Brain microvascular endothelial cell (primary cell): ENCODE data around the gene BCL2.

ENCODE experiments used
- DNase-seq: peaks from one replicate; pipeline ENCODE4 v3.0.0-alpha.2; 2020
- H3K27ac ChIP-seq: fragments of 250-450 bp; sonication (Bioruptor Pico); 2 replicates; pipeline ENCODE4 v1.5.1; 2020; ENCODE audit warnings: mild to moderate bottlenecking, moderate library complexity
- H3K27me3 ChIP-seq: fragments of 250-450 bp; sonication (Bioruptor Pico); replicated peaks from 2 replicates; pipeline ENCODE4 v1.5.1; 2020; ENCODE audit warnings: mild to moderate bottlenecking
- H3K36me3 ChIP-seq: fragments of 250-450 bp; sonication (Bioruptor Pico); replicated peaks from 2 replicates; pipeline ENCODE4 v1.5.1; 2020; ENCODE audit warnings: mild to moderate bottlenecking
- H3K4me3 ChIP-seq: 2 replicates; pipeline ENCODE4 v1.5.1; 2011; ENCODE audit warnings: low read depth, mild to moderate bottlenecking, control low read depth, low read length, moderate library complexity
- in situ Hi-C: cut with HindIII; loops from 2 replicates; pipeline ENCODE4 v1.10.0; 2017; ENCODE audit warnings: low sequenced_read_pairs, low pct_ligation_motif_present
- TF ChIP-seq, protein P1 (sequence below): IDR thresholded peaks from 2 replicates; pipeline ENCODE4 v1.5.1; 2011; ENCODE audit warnings: low read depth, mild to moderate bottlenecking, moderate library complexity, low read length, control low read depth, inconsistent platforms; ENCODE audit errors: missing control alignments

The BCL2 gene

DNA sequence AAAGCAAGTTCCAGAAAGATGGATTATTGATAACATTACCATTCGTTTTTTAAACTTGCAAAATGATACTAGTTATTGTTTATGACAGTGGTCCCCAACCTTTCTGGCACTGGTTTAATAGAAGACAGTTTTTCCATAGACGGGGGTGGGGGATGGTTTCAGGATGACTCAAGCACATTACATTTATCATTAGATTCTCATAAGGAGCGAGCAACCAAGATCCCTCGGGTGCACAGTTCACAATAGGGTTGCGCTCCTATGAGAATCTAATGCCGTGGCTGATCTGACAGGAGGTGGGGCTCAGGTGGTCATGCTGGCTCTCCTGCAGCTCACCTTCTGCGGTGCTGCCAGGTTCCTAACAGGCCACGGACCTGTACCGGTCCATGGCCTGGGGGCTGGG is 86.2 kb downstream of the BCL2 start:
- no peak overlapping the region for H3K27ac ChIP-seq
- no peak overlapping the region for H3K4me3 ChIP-seq
- DNase-seq, result no peak
- H3K27me3 ChIP-seq, result no peaks in the 10 kb centered on the region
- no peaks in the 10 kb centered on the region for H3K36me3 ChIP-seq
- in situ Hi-C loops, result no loop called here
- TF ChIP-seq, protein P1, sequence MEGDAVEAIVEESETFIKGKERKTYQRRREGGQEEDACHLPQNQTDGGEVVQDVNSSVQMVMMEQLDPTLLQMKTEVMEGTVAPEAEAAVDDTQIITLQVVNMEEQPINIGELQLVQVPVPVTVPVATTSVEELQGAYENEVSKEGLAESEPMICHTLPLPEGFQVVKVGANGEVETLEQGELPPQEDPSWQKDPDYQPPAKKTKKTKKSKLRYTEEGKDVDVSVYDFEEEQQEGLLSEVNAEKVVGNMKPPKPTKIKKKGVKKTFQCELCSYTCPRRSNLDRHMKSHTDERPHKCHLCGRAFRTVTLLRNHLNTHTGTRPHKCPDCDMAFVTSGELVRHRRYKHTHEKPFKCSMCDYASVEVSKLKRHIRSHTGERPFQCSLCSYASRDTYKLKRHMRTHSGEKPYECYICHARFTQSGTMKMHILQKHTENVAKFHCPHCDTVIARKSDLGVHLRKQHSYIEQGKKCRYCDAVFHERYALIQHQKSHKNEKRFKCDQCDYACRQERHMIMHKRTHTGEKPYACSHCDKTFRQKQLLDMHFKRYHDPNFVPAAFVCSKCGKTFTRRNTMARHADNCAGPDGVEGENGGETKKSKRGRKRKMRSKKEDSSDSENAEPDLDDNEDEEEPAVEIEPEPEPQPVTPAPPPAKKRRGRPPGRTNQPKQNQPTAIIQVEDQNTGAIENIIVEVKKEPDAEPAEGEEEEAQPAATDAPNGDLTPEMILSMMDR, result no peak

DNA sequence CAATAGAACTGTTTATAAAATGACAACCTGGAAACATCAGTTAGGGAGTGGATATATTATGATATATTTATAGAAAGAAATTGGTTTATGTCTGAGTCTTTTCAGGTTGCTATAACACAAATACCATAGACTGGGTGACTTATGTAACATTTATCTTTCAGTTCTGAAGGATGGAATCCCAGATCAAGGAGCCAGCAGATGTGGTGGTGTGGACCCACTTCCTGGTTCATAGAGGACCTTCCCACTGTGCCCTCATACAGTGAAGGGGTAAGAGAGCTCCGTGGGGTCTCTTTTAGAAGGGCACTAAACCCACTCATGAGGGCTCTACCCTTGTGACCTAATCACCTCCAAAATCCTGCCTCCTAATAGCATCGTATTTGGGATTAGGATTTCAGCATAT is 86.7 kb downstream of the BCL2 start:
- Histone ChIP-seq H3K27ac (no peak overlapping the region), H3K4me3 (no peak overlapping the region), H3K36me3 (no peaks in the 10 kb centered on the region), H3K27me3 (no peaks in the 10 kb centered on the region)
- in situ Hi-C loops, result no loop called here
- no peak for DNase-seq
- TF ChIP-seq, protein P1, result no peak

DNA sequence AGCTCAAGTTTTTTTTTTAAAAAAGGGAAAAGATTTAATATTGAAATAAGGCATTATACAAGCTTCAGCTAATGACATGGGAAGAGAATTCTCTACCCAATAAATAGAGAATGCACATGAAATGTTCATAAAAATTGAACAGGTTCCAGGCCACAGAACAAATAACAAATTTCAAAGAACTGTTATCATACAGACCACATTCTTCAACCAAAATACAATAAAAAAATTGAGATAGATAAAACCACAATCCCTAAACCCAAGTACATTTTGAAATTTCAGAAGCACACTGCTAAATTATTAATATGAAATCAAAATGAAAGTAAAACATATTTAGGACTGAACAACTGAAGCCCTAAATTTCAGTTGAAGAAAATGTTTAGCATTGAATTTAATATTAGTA is 89.6 kb downstream of the BCL2 start:
- in situ Hi-C loops, result no loop called here
- no peak overlapping the region for H3K27ac ChIP-seq
- DNase-seq, result no peak
- TF ChIP-seq, protein P1, result no peak
- no peak overlapping the region for H3K4me3 ChIP-seq
- H3K27me3 ChIP-seq, result no peaks in the 10 kb centered on the region
- H3K36me3 ChIP-seq, result no peaks in the 10 kb centered on the region

DNA sequence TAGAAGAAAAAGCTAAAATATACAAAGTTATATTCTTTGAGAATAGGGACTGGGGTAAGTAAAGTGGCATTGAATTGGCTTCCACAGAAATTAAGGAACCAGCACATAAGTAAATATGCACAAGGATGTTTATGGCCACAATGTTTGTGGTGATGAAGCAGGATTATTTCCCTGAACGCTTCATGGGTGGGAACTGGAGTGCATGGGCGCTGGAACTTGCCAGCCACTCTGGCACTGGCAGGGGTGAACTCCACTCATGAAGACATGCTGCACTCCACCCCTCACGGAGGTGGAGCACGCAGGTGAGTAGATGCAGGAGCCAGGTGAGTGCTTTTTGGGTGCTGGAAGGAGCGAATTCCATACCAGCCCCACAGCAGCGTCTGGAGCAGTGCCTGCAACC is 94.1 kb downstream of the BCL2 start:
- H3K27me3 ChIP-seq, result no peaks in the 10 kb centered on the region
- no peak overlapping the region for H3K27ac ChIP-seq
- in situ Hi-C loops, result no loop called here
- H3K36me3 ChIP-seq, result no peaks in the 10 kb centered on the region
- DNase-seq, result no peak
- H3K4me3 ChIP-seq, result no peak overlapping the region
- TF ChIP-seq, protein P1, result no peak

DNA sequence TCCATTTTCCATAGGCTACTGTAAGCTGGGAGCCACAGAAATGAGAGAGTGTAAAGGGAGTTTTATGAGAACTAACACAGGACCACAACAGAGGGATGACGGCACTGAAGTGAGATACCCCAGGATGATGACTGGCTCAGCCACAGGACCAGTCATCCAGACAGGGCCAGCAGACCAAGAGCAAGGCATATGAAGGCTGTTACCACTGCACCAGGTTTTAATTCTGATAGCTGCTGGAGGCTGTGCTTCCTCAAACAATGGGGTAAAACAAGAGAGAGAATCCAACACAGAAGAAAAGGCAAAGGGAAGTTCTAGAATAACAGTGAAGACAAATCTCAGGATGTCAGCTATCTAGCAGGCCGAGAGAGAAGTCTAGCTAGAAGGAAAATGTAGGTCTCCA is 94.9 kb downstream of the BCL2 start:
- Histone ChIP-seq H3K36me3 (no peaks in the 10 kb centered on the region), H3K27ac (no peak overlapping the region), H3K4me3 (no peak overlapping the region), H3K27me3 (no peaks in the 10 kb centered on the region)
- DNase-seq, result no peak
- TF ChIP-seq, protein P1, result no peak
- in situ Hi-C loops, result no loop called here

DNA sequence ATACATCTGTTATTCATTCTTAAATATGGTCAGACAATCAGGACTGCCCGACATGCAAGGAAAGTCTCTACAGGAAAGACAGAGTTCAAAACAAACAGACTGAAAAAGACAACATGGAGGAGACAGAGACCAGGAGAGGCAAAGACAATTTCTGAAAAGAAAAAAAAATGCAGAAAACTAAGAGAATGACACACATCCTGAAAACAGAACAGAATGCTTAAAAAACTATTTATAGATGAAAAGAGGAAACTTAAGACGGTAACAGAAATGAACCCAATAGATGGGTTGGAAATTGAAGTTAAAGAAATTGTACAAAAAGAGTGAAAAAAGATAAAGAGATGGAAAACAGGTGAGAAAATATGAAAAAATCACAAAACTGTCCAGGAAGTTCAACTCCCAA is 95.7 kb downstream of the BCL2 start:
- H3K36me3 ChIP-seq, result no peaks in the 10 kb centered on the region
- no peak for DNase-seq
- TF ChIP-seq, protein P1, result no peak
- no peak overlapping the region for H3K27ac ChIP-seq
- H3K27me3 ChIP-seq, result no peaks in the 10 kb centered on the region
- in situ Hi-C loops, result no loop called here
- no peak overlapping the region for H3K4me3 ChIP-seq
